ENCODE measurements around the gene PDE4D.

- TF ChIP-seq CTCF (conservative IDR thresholded peaks at IDR 0.05; ENCODE audit: low read depth, low read length) (no peak), EZH2 (IDR thresholded peaks at IDR 0.05; ENCODE audit: borderline replicate concordance, low read depth, low read length, poor library complexity, severe bottlenecking) (no peak)
These were observed 314.3 kb downstream of the PDE4D start for GRCh38 chr5:59579101-59579823.
